BE2C (cell line): ENCODE results near the gene PTP4A2.

Source experiments
- DNase-seq: peaks from one replicate; pipeline ENCODE4 v3.0.0-alpha.2; 2020
- H3K27me3 ChIP-seq: fragments of 250-450 bp; sonication (Bioruptor Pico); 2 replicates; pipeline ENCODE4 v1.5.1; 2020; ENCODE audit warnings: mild to moderate bottlenecking
- H3K36me3 ChIP-seq: fragments of 250-450 bp; sonication (Bioruptor Pico); 2 replicates; pipeline ENCODE4 v1.5.1; 2020; ENCODE audit warnings: mild to moderate bottlenecking
- H3K4me1 ChIP-seq: fragments of 250-450 bp; sonication (Bioruptor Pico); 2 replicates; pipeline ENCODE4 v1.5.1; 2020
- H3K4me3 ChIP-seq: 2 replicates; pipeline ENCODE4 v1.5.1; 2011; ENCODE audit warnings: low read depth, low read length
- H3K9me3 ChIP-seq: fragments of 250-450 bp; sonication (Bioruptor Pico); 2 replicates; pipeline ENCODE4 v1.5.1; 2020
- CTCF ChIP-seq: IDR thresholded peaks from 2 replicates; pipeline ENCODE4 v1.5.1; 2012; ENCODE audit warnings: mild to moderate bottlenecking, low read depth, low read length

PTP4A2 gene

GRCh38 chr1:31905681-31906080 is 32.5 kb downstream of the PTP4A2 start:
- no peaks in the 10 kb centered on the region for H3K36me3 ChIP-seq
- H3K4me3 ChIP-seq: no peak overlapping the region
- H3K9me3 ChIP-seq: no peaks in the 10 kb centered on the region
- H3K27me3 ChIP-seq: no peaks in the 10 kb centered on the region
- no peaks in the 10 kb centered on the region for H3K4me1 ChIP-seq
- no peak for TF ChIP-seq CTCF
- DNase-seq: no peak

GRCh38 chr1:31905093-31905509 is 33.1 kb downstream of the PTP4A2 start:
- H3K4me1 ChIP-seq: no peaks in the 10 kb centered on the region
- TF ChIP-seq CTCF: no peak
- no peak for DNase-seq
- H3K27me3 ChIP-seq: no peaks in the 10 kb centered on the region
- H3K9me3 ChIP-seq: no peaks in the 10 kb centered on the region
- H3K4me3 ChIP-seq: no peak overlapping the region
- H3K36me3 ChIP-seq: no peaks in the 10 kb centered on the region

DNA sequence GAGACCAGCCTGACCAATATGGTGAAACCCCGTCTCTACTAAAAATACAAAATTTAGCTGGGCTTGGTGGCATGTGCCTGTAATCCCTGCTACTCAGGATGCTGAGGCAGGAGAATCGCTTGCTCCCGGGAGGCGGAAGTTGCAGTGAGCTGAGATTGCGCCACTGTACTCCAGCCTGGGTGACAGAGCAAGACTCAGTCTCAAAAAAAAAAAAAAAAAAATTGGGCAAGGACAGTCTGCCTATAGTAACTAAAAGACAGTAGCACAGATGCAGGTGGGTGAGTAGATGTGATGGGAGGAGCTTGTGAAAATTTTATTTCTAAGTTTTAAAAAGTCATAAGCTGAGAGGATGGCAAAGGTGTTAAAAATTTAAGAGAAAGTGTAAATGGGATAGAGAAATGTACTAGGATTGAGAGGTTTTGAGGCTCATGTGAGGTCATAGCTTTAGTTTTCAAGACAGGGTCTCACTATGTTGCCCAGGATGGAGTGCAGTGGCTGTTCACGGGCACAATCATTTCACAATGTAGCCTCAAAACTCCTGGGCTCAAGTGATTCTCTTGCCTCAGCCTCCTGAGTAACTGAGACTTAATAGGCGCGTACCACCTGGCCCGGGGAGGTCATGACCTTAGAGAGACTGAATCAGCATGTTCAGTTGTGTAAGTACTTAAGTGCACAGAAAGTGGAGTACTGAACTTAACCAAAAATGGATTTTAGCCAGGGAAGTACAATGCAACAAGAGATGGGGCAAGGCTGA is 33.7 kb downstream of the PTP4A2 start:
- Histone ChIP-seq H3K9me3 (no peaks in the 10 kb centered on the region), H3K27me3 (no peaks in the 10 kb centered on the region), H3K4me1 (no peaks in the 10 kb centered on the region), H3K4me3 (no peak overlapping the region), H3K36me3 (no peaks in the 10 kb centered on the region)
- DNase-seq: no peak
- TF ChIP-seq CTCF: no peak

GRCh38 chr1:31902510-31902860 is 35.7 kb downstream of the PTP4A2 start:
- H3K4me3 ChIP-seq: no peak overlapping the region
- H3K36me3 ChIP-seq: no peaks in the 10 kb centered on the region
- H3K27me3 ChIP-seq: no peaks in the 10 kb centered on the region
- DNase-seq: no peak
- no peak for TF ChIP-seq CTCF
- no peaks in the 10 kb centered on the region for H3K4me1 ChIP-seq
- H3K9me3 ChIP-seq: no peaks in the 10 kb centered on the region

- Histone ChIP-seq H3K4me1 (no peaks in the 10 kb centered on the region), H3K4me3 (no peak overlapping the region), H3K9me3 (no peaks in the 10 kb centered on the region), H3K27me3 (no peaks in the 10 kb centered on the region), H3K36me3 (no peaks in the 10 kb centered on the region)
- TF ChIP-seq CTCF: no peak
- DNase-seq: no peak
Measured at GRCh38 chr1:31901838-31902509, 36.2 kb downstream of the PTP4A2 start.

DNA sequence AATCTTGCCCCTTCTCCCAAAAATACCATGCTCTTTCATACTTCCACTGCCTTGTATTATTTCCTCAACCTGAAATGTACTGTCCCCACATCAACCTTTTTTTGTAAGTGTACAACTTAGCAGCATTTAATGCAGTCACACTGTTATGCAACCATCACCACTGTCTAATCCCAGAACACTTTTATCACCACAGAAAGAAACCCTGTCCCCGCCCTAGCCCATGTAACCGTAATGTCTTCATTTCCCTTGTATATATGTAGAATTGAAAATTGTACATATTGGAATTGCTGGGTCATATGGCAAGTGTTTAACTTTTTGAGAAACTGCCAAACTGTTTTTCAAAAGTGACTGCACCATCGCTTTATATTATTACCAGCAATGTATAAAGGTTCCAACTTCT is 37.4 kb downstream of the PTP4A2 start:
- Histone ChIP-seq H3K4me1 (no peaks in the 10 kb centered on the region), H3K9me3 (no peaks in the 10 kb centered on the region), H3K4me3 (no peak overlapping the region), H3K27me3 (no peaks in the 10 kb centered on the region), H3K36me3 (no peaks in the 10 kb centered on the region)
- TF ChIP-seq CTCF: no peak
- DNase-seq: no peak
